ENCODE measurements around the gene HIGD1C. TPM values are rescaled to one million over a fixed set of nuclear protein-coding genes. Genes with fewer than 3 reads are reported as not detected.
A peak's percentile ranks its signal among the peaks of the same experiment; 100 is the strongest.

HIGD1C gene
- total RNA-seq, 1 experiment from 2014 or later, result not detected

GRCh38 chr12:51008329-51009055 is 56.1 kb downstream of the HIGD1C start:
- CTCF ChIA-PET, result interaction anchor here (1.1 to 2.5 kb wide), 2 partner anchors 19 to 22 kb away, joined by 4 to 19 read pairs; partner anchors contain the start of gene SLC11A2
- ATAC-seq, result no peak

GRCh38 chr12:51009056-51009440 is 56.7 kb downstream of the HIGD1C start:
- no peak for DNase-seq (ENCODE audit: low spot score)
- Mint-ChIP-seq H3K4me3 (no peak overlapping the region; the same call in 1 of the 2 replicates), H3K9me3 (no peaks in the 10 kb centered on the region), H3K27me3 (ENCODE audit: low read depth) (no peaks in the 10 kb centered on the region), H3K27ac (peak overlapping the region; percentile 48), H3K36me3 (peaks cover 42% of the 10 kb centered on the region), H3K4me1 (peaks cover 46% of the 10 kb centered on the region)
- ChIA-PET CTCF (interaction anchor here (1.0 to 2.5 kb wide), 4 partner anchors 19 to 332 kb away, joined by 3 to 19 read pairs (median 6); partner anchors contain the start of gene SLC11A2), POLR2A (interaction anchor here (1.6 kb wide), 1 partner anchor 17 kb away, joined by 7 read pairs; the partner anchor contains the start of gene SLC11A2)
- ATAC-seq, result peak; percentile 17; the same call in 1 of the 2 replicates
- TF ChIP-seq ZNF317 (CRISPR knock-in tag; IDR thresholded peaks at IDR 0.05; ENCODE audit: borderline replicate concordance, low read depth), result no peak
- TF ChIP-seq ZBTB21 (CRISPR knock-in tag; IDR thresholded peaks at IDR 0.05; ENCODE audit: borderline replicate concordance), result no peak
- no peak for TF ChIP-seq ATF3 (CRISPR knock-in tag; conservative IDR thresholded peaks at IDR 0.05)
- no peak for TF ChIP-seq FOXP1 (CRISPR knock-in tag; IDR thresholded peaks at IDR 0.05; ENCODE audit: borderline replicate concordance)
- no peak for TF ChIP-seq TEAD1 (CRISPR knock-in tag; IDR thresholded peaks at IDR 0.05)
- no peak for TF ChIP-seq USF1 (CRISPR knock-in tag; IDR thresholded peaks at IDR 0.05)
- no peak for TF ChIP-seq ZNF512 (CRISPR knock-in tag; IDR thresholded peaks at IDR 0.05; ENCODE audit: borderline replicate concordance)
- TF ChIP-seq ZSCAN18 (CRISPR knock-in tag; IDR thresholded peaks at IDR 0.05), result no peak
- TF ChIP-seq TEAD4 (CRISPR knock-in tag; IDR thresholded peaks at IDR 0.05), result no peak
- TF ChIP-seq E2F4 (CRISPR knock-in tag; IDR thresholded peaks at IDR 0.05; ENCODE audit: borderline replicate concordance, low read depth), result no peak
- no peak for TF ChIP-seq MLX (CRISPR knock-in tag; IDR thresholded peaks at IDR 0.05)
- no peak for TF ChIP-seq ZMAT4 (CRISPR knock-in tag; IDR thresholded peaks at IDR 0.05)
- TF ChIP-seq ETV6 (CRISPR knock-in tag; IDR thresholded peaks at IDR 0.05), result no peak

More at GRCh38 chr12:51008329-51009055, 56.1 kb downstream of the HIGD1C start:
- peaks cover 46% of the 10 kb centered on the region for H3K36me3 Mint-ChIP-seq
- no peaks in the 10 kb centered on the region for H3K9me3 Mint-ChIP-seq
- POLR2A ChIA-PET, result interaction anchor here (1.6 kb wide), 1 partner anchor 18 kb away, joined by 7 read pairs; the partner anchor contains the start of gene SLC11A2
- peaks cover 46% of the 10 kb centered on the region for H3K4me1 Mint-ChIP-seq
- no peak overlapping the region; the same call in 1 of the 2 replicates for H3K4me3 Mint-ChIP-seq
- DNase-seq (ENCODE audit: low spot score), result no peak
- H3K27me3 Mint-ChIP-seq (ENCODE audit: low read depth), result no peaks in the 10 kb centered on the region
- H3K27ac Mint-ChIP-seq, result peak overlapping the region; percentile 48
- TF ChIP-seq ELF4 (CRISPR knock-in tag; IDR thresholded peaks at IDR 0.05; ENCODE audit: low read depth) (no peak), MYBL2 (CRISPR knock-in tag; IDR thresholded peaks at IDR 0.05) (no peak), ZNF416 (CRISPR knock-in tag; IDR thresholded peaks at IDR 0.05) (no peak), ATF3 (CRISPR knock-in tag; conservative IDR thresholded peaks at IDR 0.05) (no peak), SOX15 (CRISPR knock-in tag; IDR thresholded peaks at IDR 0.05) (no peak)

Data from WTC11 (cell line).